ENCODE measurements around the gene AGXT.
A peak's percentile ranks its signal among the peaks of the same experiment; 100 is the strongest.

AGXT gene

DNA sequence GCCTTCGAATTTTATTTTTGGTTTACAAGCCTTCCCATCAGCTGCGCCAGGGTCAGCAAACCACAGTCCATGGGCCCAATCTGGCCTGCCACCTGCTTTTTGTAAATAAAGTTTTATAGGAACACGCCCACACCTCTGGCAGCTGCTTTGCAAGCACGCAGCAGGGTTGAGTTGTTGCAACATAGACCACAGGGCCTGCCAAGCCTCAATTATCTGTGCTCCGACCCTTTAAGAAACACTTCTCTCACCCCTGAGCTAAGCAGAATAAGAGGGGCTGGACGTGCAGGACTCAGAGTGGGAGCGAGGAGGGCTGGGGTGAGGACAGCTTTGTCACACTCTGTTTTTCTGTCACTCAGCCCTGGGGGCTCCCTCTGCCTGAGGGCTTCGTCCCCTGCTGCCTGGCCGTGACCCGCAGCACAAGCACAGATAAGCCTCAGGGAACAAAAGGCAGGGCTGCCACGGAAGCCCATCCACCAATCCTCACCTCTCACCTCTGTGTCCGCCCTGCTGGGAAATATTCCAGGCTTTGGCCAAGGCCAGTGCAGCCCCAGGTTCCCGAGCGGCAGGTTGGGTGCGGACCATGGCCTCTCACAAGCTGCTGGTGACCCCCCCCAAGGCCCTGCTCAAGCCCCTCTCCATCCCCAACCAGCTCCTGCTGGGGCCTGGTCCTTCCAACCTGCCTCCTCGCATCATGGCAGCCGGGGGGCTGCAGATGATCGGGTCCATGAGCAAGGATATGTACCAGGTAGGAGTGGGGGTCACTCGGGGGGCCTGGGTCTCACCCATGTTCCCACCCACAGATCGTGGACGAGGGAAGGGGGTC is at the start of gene AGXT:
Gene AGXT, plus strand, starts transcription at position 539 of the 823 bp plus-strand sequence. Its CDS starts 42 bp downstream, at position 581.
- no peak for DNase-seq

GRCh38 chr2:240819126-240819857 is 49.3 kb upstream of the AGXT start:
- DNase-seq: no peak

DNA sequence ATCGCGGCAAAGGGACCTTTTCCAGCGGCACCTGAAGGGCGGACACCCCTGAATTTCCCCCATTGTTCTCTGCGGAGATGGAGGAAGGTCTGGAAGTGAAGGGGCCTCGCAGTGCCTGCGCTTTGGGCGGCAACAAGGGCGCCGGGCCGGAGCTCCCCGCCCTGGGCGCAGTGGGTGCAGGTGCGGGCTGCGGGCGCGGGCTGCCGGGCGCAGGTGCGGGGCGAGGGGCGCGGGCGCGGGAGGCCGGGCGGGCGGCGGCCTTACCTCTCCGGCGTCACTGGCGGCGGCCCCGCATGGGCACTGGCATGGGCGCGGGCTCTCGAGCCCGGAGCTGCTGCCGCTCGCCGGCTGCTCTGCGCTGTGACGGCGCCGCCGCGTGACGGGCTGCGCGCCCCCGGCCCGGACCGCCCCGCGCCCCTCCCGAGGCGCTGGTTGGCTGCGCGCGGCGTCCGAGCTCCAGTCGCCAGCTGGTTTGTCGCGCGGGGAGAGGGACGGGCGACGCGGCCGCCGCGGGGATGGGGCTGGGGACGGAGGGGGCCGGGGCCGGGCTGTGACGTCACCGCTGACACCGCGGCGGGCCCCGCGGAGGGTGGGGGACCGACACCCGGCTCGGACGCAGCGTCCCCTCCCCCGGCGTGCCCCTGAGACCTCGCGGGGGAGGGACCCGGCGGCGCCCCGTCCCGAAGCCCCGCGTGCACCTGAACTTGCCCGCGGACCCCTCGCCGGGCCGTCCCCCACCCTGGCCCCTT is 48.6 kb upstream of the AGXT start, which contains the start of gene KIF1A:
Gene KIF1A, minus strand, starts transcription at position 362 of the 749 bp plus-strand sequence. CDS start 22,467 bp downstream, outside the sequence.
- DNase-seq: no peak

DNA sequence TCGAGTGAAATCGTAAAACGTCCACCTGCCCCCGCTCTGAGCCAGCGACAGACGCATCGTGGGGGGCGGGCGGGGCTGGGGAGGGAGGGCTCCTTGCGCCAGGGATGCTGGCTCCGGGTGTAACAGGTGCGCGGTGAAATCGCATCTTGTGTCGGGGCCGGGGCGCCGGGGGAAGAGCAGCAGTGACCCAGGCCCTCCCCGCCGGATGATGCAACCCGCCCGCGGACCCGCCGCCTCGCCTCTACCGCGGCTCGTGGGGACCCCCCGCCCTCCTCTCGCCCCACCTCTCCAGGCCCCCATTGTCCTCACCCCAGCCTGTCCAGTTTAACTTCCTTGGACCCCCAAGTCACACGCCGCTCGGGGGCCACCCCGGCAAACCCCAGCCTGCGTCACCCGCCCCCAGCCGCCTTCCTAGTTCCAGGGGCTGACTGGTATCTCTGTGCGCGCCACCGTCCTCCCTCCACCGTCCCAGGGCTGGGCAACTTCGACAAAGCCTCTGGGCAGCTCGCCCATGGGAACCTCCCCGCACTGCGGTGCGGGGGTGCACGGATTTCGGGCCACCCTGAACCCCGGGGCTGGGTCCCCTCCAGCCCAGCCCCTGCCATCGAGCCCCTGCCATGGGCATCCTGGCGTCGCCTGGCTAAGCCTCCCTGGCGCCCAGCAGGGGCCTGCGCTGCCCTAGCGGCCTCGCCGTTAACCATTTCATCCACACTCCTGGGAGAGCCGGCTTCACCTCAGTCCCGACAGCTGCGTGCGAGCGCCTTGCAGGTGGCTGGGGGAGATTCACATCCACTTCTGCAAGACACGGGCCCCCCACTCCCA is 47.8 kb upstream of the AGXT start:
- no peak for DNase-seq

DNA sequence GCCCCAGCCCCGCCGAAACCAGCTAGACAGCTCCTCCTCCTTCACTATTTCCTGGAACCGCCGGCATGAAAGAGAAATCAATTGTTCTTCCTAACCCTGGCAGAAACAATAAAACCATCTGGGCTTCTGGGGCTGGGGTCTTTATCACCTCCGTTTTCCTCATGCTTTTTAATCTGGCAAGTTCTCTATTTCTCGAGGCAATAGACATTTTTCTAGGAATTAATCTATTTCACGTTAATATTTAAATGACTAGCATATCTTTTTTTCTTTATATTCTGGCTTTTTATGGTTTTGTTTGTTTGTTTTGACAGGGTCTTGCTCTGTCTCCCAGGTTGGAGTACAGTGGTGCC is 47.2 kb upstream of the AGXT start:
- no peak for DNase-seq

- DNase-seq: no peak
These were observed 46.3 kb upstream of the AGXT start for GRCh38 chr2:240822280-240822847.

DNA sequence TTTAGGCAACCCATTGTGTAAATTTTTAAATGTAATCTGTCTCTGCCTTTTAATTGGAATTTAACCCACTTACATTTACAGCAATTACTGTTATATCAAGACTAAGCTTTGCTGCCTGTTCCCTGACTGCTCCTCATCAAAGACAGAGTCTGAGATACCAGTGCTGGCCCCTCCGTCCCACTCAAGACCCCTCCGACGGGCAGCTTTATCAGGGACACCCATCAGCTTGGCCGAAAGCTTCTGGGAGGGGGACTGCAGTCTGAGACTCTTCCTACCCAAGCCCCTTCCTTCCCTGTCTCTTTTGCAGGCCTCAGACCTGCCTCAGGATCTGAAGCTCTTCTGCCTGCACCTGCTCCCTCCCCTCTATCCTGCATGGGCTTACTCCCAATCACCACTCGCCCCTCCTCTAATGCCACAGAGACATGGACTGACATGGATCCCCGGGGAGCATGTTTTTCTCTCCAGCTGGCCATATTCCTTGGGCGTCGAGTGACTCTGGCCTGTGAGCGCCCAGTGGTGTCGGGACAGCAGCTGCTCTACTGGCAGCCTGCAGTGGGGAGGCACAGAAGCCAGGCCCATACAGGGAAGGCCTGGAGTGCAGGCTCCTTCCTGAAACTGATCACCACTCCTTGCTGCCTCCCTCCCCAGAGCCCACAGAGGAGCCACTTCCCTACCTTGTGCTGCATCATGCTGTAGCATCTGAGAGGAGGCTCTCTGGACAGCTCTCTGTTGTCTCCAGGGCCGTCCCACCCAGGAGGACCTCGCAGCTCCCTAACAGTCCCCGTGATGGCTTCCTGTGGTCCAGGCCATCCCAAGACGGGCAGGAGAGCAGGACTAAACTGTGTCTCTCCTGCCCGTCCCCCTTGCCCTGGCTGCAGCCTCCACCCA is 44.9 kb upstream of the AGXT start:
- no peak for DNase-seq

GRCh38 chr2:240825476-240825875 is 43.1 kb upstream of the AGXT start:
- DNase-seq: no peak

DNA sequence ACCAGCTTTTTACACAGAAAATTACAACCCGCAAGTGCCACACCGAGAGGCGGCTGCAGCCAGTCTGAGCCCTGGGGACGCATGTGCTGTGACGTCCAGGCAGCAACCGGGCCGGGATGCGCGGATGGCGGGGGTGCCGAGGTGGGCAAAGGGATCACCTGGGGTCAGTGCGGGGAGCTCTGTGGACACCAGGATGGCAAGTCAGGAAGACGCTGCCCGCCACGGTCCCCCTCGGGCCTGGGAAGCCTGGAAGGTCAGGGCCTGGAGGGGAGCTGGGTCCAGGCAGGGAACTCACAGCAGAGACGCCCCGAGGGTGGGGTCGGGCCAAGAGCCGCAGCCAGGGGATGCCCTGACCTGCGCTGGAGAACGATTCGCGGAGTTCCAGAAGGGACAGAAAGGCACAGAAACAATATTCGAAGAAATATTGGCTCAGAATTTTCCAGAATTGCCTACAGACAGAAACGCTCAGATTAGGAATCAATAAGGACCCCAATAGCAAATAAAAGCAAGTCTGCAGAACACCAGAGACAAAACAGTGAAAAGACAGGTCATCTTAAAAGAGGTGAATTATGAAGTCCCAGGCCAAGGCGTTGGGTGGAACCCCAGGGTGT is 36.9 kb upstream of the AGXT start:
- no peak for DNase-seq

DNA sequence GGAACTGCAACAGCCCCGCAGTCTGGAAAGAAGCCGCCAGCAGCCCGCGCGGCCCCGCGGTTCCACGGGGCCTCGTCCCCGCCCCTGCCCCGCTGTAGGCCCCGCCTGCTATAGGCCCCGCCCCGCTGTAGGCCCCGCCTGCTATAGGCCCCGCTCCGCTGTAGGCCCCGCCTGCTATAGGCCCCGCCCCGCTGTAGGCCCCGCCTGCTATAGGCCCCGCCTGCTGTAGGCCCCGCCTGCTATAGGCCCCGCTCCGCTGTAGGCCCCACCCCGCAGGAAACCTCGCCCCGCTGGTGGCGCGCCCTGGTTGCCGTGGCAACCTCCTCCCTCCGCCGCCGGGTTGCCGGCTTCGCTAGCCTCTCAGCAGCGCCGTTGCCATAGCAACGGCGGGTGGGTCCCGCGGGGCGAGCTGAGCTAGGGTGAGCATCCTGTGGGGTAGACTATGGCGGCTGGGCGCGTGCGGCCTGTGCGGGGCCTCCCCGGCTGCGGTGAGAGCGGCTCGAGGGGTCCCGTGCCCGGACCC is 36.4 kb upstream of the AGXT start:
- peak; percentile 59 for DNase-seq

- no peak for DNase-seq
These were observed 35.6 kb upstream of the AGXT start for GRCh38 chr2:240832921-240833494.

DNA sequence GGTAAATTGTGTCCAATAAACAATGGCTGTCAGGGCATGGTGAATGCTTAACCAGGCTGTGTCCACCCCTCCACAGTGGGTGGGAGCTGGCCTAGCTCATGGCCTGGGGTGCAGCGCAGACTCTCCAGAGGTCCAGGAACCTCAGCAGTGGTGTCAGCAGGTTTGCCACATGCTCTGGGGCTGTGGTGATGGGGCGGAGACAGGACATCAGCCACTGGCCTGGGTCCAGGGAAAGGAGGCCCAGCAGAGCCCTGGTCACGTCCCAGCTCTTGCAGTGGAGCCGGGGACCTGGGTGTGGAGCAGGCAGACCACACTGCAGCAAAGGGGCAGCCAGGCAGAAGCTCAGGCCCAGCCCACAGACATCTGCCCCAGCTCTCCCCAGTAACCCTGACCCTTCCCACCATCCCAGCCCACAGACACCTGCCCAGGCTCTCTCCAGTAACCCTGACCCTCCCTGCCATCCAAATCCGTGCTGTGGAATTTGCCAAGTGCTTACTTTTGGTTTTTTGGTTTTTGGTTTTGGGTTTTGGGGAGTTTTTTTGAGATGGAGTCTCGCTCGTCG is 34.8 kb upstream of the AGXT start:
- DNase-seq: no peak

GRCh38 chr2:240834377-240834975 is 34.1 kb upstream of the AGXT start:
- no peak for DNase-seq

DNA sequence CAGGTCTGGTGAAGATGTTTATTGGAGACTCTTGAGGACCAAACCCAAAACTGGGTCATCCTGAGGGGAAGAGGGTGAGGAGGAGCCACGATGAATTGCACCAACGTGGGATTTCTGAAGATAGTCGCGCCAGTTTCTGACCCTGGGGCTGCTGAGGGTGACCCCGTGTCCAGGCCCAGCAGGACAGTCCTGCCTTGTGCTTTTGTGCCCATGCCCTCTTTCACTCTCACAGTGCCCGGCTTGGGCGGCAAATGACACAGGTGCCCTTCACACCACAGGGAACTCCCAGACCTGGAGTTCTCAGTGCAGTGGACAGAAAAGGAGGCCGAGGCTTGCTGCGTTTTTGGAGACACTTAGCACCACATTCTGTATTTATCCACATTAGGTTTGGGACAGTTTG is 33.1 kb upstream of the AGXT start:
- DNase-seq: no peak

GRCh38 chr2:240836781-240837467 is 31.7 kb upstream of the AGXT start:
- DNase-seq: no peak

DNA sequence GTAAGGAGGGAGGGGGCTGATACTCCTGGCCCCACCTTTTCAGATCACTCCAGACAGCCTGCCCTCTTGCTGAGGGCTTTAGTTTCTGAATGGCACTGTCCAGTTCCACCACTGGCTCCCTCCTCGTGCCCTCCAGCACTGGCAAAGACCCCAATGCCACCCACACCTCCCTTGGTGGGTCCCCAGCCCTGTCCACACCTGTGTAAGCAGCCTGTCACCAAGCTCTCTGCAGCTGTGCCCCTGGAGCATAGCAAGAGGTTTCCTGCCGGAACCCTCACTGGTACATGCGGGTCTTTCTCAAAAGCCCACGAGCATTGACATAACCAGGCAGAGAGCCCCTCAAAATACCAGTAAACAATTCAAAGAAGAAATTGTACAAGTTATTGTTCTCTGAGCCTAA is 31.0 kb upstream of the AGXT start:
- DNase-seq: no peak

- no peak for DNase-seq
These were observed 29.2 kb upstream of the AGXT start for GRCh38 chr2:240839152-240840143.

All from GOT3 (cell line).